Retinal pigment epithelial cell (primary cell): ENCODE measurements around the gene SPTBN1.

Source experiments
- DNase-seq: peaks from one replicate; pipeline ENCODE4 v3.0.0-alpha.2; 2010; ENCODE audit warnings: low read depth
- H3K4me3 ChIP-seq: 2 replicates; pipeline ENCODE4 v1.5.1; 2011; ENCODE audit warnings: mild to moderate bottlenecking, low read length, control low read depth, moderate library complexity
- CTCF ChIP-seq: conservative IDR thresholded peaks from 2 replicates; pipeline ENCODE4 v1.5.1; 2011; ENCODE audit warnings: low read depth, low read length, control low read depth, inconsistent platforms

The SPTBN1 gene

GRCh38 chr2:54457323-54458023 is 1.3 kb downstream of the SPTBN1 start:
- H3K4me3 ChIP-seq: peak overlapping the region; percentile 83
- TF ChIP-seq CTCF: no peak
- DNase-seq: no peak

- H3K4me3 ChIP-seq: no peak overlapping the region
- DNase-seq: no peak
- no peak for TF ChIP-seq CTCF
These were observed 2.9 kb downstream of the SPTBN1 start for GRCh38 chr2:54459037-54459441.

DNA sequence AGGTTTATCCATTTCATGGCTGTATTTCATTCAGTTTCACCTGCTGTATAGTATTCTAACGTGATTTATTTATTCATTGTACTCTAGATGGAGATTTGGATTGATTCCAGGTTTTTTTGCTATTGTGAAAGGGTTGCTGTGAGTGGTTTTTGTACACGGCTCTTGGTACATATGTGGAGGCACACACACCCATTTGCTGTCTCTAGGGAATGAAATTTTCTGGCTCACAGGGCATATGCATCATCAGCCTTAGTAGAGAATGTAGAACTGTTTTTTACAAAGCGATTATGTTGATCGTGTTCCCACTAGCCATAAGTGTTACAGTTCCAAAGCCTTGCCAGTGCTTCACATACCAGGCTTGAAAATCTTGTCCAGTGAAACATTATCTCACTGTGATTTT is 5.1 kb downstream of the SPTBN1 start:
- TF ChIP-seq CTCF: no peak
- no peak overlapping the region for H3K4me3 ChIP-seq
- no peak for DNase-seq

- no peak overlapping the region for H3K4me3 ChIP-seq
- no peak for TF ChIP-seq CTCF
- DNase-seq: no peak
These were observed 8.2 kb downstream of the SPTBN1 start for GRCh38 chr2:54464341-54464740.

- DNase-seq: no peak
- H3K4me3 ChIP-seq: no peak overlapping the region
- TF ChIP-seq CTCF: no peak
These were observed 9.0 kb downstream of the SPTBN1 start for GRCh38 chr2:54465143-54465542.

DNA sequence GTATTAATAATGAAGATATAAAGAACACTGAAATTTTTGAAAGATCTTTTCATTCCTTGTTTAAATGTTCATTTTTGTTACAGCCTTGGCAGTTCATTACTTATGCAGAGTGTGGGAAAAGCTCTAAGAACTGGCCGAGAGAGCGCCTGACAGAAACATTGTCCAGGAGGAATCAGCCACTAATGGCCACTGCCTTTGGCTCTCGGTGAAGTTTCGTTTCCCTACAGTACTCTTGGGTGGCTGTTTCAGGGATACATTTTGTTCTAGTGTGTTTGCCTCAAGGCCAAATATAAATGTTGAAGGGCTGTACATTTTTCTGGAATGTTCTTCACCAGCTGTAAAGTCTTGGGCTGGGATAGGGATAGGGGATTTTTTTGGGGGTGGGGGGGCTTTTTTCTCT is 10.7 kb downstream of the SPTBN1 start:
- no peak overlapping the region for H3K4me3 ChIP-seq
- no peak for TF ChIP-seq CTCF

GRCh38 chr2:54468673-54469072 is 12.5 kb downstream of the SPTBN1 start:
- no peak overlapping the region for H3K4me3 ChIP-seq
- DNase-seq: no peak
- no peak for TF ChIP-seq CTCF

More for the DNA sequence above, 10.7 kb downstream of the SPTBN1 start:
- DNase-seq: no peak
